IMR-90 (cell line): ENCODE measurements around the gene ADAMTSL4.

Experiments
- BHLHE40 ChIP-seq: fragments of 150-350 bp; IDR thresholded peaks from 2 replicates; pipeline ENCODE4 v1.6.1; 2016; ENCODE audit warnings: mild to moderate bottlenecking, low read depth, low read length
- CEBPB ChIP-seq: IDR thresholded peaks from 2 replicates; pipeline ENCODE4 v1.6.1; 2012; ENCODE audit warnings: low read depth, low read length, improper control_type of control experiment
- CHD1 ChIP-seq: IDR thresholded peaks from 2 replicates; pipeline ENCODE4 v1.6.1; 2012; ENCODE audit warnings: low read depth, low read length, improper control_type of control experiment
- MAFK ChIP-seq: IDR thresholded peaks from 2 replicates; pipeline ENCODE4 v1.6.1; 2012; ENCODE audit warnings: low read depth, low read length, improper control_type of control experiment
- MAZ ChIP-seq: IDR thresholded peaks from 2 replicates; pipeline ENCODE4 v1.6.1; 2012; ENCODE audit warnings: low read depth, mild to moderate bottlenecking, low read length, improper control_type of control experiment, moderate library complexity, borderline replicate concordance
- POLR2A ChIP-seq: IDR thresholded peaks from 2 replicates; pipeline ENCODE4 v1.6.1; 2012; ENCODE audit warnings: mild to moderate bottlenecking, low read depth, low read length
- RAD21 ChIP-seq: IDR thresholded peaks from 2 replicates; pipeline ENCODE4 v1.6.1; 2012; ENCODE audit warnings: low read length, improper control_type of control experiment
- RFX5 ChIP-seq: IDR thresholded peaks from 2 replicates; pipeline ENCODE4 v1.8.0; 2012; ENCODE audit warnings: low read depth, mild to moderate bottlenecking, low read length, moderate library complexity
- SMC3 ChIP-seq: fragments of 150-350 bp; IDR thresholded peaks from 2 replicates; pipeline ENCODE4 v1.6.1; 2016; ENCODE audit warnings: low read depth, mild to moderate bottlenecking, antibody characterized with exemption, low read length, moderate library complexity
- TF ChIP-seq, protein P1 (sequence below): fragments of 150-350 bp; IDR thresholded peaks from 2 replicates; pipeline ENCODE4 v1.6.1; 2017; ENCODE audit warnings: mild to moderate bottlenecking, antibody characterized with exemption, low read length, low read depth
- TF ChIP-seq, protein P2 (sequence below): conservative IDR thresholded peaks from 2 replicates; pipeline ENCODE4 v1.5.1; 2012; ENCODE audit warnings: mild to moderate bottlenecking, low read depth, low read length, improper control_type of control experiment

DNA sequence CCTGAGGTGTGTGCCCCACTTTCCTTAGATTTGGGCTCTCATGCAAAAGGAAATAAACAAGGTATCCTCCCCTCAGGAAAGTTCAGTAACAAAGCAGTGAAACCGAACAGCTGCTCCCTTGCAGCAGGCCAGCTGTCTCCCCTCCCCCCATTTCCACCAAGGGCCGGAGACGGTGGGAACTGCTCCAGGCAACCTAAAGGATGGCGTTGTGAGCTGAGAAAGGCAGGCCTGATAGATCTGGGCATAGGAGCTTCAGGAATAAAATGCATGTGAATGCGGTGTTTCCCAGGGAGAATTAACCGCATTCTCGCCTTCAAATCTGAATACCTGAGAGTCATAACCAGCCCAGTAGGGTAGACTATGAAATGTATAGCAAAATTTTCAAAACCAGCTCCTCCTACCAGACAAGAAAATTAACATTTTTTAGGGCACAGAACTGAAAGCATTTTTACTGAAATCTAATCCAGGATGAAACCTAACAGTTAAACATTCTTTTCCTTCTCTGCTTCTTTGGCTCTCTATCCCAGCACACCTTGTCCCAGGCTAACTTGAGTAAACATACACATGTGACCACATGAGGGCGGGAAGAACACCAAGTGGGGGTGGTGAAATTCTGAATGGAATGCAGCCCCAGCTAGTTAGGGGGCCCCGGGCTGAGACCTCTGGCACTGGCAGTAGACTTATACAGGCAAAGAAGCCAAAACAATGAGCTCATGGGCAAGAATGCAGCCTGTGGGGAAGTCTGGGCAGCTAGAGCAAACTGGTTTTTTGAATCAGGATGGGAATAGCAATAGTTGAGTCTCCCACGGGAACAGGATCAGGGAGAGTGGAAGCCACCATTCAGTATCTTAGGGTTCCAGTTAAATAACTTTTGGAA is 18.7 kb downstream of the ADAMTSL4 start:
- no peak; the same call in 1 of the 2 replicates for TF ChIP-seq SMC3
- TF ChIP-seq, protein P1, sequence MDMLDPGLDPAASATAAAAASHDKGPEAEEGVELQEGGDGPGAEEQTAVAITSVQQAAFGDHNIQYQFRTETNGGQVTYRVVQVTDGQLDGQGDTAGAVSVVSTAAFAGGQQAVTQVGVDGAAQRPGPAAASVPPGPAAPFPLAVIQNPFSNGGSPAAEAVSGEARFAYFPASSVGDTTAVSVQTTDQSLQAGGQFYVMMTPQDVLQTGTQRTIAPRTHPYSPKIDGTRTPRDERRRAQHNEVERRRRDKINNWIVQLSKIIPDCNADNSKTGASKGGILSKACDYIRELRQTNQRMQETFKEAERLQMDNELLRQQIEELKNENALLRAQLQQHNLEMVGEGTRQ = peak; percentile 83
- TF ChIP-seq, protein P2, sequence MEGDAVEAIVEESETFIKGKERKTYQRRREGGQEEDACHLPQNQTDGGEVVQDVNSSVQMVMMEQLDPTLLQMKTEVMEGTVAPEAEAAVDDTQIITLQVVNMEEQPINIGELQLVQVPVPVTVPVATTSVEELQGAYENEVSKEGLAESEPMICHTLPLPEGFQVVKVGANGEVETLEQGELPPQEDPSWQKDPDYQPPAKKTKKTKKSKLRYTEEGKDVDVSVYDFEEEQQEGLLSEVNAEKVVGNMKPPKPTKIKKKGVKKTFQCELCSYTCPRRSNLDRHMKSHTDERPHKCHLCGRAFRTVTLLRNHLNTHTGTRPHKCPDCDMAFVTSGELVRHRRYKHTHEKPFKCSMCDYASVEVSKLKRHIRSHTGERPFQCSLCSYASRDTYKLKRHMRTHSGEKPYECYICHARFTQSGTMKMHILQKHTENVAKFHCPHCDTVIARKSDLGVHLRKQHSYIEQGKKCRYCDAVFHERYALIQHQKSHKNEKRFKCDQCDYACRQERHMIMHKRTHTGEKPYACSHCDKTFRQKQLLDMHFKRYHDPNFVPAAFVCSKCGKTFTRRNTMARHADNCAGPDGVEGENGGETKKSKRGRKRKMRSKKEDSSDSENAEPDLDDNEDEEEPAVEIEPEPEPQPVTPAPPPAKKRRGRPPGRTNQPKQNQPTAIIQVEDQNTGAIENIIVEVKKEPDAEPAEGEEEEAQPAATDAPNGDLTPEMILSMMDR = no peak
- TF ChIP-seq CEBPB = 0 out of 2 replicates have a peak, but pooled peaks have one; percentile 19
- TF ChIP-seq RFX5 = no peak
- peak; percentile 77 for TF ChIP-seq BHLHE40
- peak; percentile 61 for TF ChIP-seq POLR2A
- TF ChIP-seq CHD1 = no peak
- no peak for TF ChIP-seq MAFK
- peak; percentile 67; the same call in 1 of the 2 replicates for TF ChIP-seq MAZ
- TF ChIP-seq RAD21 = no peak
